ENCODE results near the gene YJU2. TPM values are rescaled to one million over a fixed set of nuclear protein-coding genes. Genes with fewer than 3 reads are reported as not detected.

The YJU2 gene
- total and polyA plus RNA-seq, 2 of the 13 experiments (the other 11 are each of a cell fraction or from before 2014, with no cell fraction given), result 9.3 to 17.9 TPM

DNA sequence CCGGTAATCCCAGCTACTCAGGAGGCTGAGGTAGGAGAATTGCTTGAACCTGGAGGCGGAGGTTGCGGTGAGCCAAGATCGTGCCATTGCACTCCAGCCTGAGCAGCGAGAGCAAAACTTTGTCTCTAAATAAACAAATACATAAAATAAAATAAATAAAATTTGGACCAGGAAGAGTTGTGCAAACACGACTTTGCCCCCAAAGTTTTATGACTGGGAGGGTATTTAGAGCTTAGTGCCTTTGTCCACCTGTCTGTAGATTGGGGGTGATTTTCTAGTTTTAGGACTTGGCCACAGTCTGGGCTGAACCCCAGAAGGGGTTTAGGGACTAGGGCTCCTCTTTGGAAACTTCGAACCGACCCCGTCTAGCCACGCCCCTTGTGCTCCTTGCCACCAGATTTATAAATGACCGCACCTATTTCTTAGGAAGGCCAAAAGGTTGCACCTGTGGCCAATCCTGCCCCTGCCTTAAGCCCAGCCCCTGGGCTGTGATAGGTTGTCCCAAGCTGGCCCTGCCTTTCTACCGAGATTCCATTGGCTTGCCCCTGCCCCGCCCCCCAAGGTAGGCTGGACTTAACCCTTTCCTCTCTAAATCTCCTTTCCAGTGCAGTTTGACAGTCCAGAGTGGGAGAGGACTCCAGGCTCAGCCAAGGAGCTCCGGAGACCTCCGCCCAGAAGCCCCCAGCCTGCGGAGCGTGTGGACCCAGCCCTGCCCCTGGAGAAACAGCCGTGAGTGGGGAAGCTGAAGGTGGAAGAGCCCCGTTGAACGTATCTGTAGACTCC, 37.5 kb downstream of the YJU2 start (continued):
- TF ChIP-seq REL (CRISPR knock-in tag; conservative IDR thresholded peaks at IDR 0.05) (no peak), ZNF550 (CRISPR knock-in tag; IDR thresholded peaks at IDR 0.05; ENCODE audit: borderline replicate concordance) (no peak), ZNF788 (CRISPR knock-in tag; IDR thresholded peaks at IDR 0.05; ENCODE audit: borderline replicate concordance) (peak; percentile 19; the same call in 1 of the 2 replicates), SP2 (CRISPR knock-in tag; IDR thresholded peaks at IDR 0.05) (peak; percentile 83), ATF7-NPFF (CRISPR knock-in tag; IDR thresholded peaks at IDR 0.05; ENCODE audit: low read depth) (no peak), ZEB1 (IDR thresholded peaks at IDR 0.05; ENCODE audit: insufficient replicate concordance, low read depth) (peak; percentile 45), FIP1L1 (IDR thresholded peaks at IDR 0.05; ENCODE audit: borderline replicate concordance, insufficient read depth, low read depth, low read length) (no peak), PHF20 (CRISPR knock-in tag; IDR thresholded peaks at IDR 0.05) (no peak), BRF2 (CRISPR knock-in tag; IDR thresholded peaks at IDR 0.05) (no peak), ERF (CRISPR knock-in tag; IDR thresholded peaks at IDR 0.05) (no peak), GATAD2A (CRISPR knock-in tag; IDR thresholded peaks at IDR 0.05) (0 out of 2 replicates have a peak, but pooled peaks have one; percentile 13), ZNF337 (CRISPR knock-in tag; IDR thresholded peaks at IDR 0.05; ENCODE audit: borderline replicate concordance, low read depth) (no peak), RCOR2 (CRISPR knock-in tag; IDR thresholded peaks at IDR 0.05) (0 out of 2 replicates have a peak, but pooled peaks have one; percentile 13), TAF1 (CRISPR knock-in tag; IDR thresholded peaks at IDR 0.05) (no peak; the same call in 1 of the 2 replicates), ZNF616 (CRISPR knock-in tag; IDR thresholded peaks at IDR 0.05; ENCODE audit: low read depth) (0 out of 2 replicates have a peak, but pooled peaks have one; percentile 31), RFX5 (IDR thresholded peaks at IDR 0.05; ENCODE audit: low read depth, low read length) (peak; percentile 49), ZMYM2 (CRISPR knock-in tag; IDR thresholded peaks at IDR 0.05) (no peak)
- TF ChIP-seq, protein P1, sequence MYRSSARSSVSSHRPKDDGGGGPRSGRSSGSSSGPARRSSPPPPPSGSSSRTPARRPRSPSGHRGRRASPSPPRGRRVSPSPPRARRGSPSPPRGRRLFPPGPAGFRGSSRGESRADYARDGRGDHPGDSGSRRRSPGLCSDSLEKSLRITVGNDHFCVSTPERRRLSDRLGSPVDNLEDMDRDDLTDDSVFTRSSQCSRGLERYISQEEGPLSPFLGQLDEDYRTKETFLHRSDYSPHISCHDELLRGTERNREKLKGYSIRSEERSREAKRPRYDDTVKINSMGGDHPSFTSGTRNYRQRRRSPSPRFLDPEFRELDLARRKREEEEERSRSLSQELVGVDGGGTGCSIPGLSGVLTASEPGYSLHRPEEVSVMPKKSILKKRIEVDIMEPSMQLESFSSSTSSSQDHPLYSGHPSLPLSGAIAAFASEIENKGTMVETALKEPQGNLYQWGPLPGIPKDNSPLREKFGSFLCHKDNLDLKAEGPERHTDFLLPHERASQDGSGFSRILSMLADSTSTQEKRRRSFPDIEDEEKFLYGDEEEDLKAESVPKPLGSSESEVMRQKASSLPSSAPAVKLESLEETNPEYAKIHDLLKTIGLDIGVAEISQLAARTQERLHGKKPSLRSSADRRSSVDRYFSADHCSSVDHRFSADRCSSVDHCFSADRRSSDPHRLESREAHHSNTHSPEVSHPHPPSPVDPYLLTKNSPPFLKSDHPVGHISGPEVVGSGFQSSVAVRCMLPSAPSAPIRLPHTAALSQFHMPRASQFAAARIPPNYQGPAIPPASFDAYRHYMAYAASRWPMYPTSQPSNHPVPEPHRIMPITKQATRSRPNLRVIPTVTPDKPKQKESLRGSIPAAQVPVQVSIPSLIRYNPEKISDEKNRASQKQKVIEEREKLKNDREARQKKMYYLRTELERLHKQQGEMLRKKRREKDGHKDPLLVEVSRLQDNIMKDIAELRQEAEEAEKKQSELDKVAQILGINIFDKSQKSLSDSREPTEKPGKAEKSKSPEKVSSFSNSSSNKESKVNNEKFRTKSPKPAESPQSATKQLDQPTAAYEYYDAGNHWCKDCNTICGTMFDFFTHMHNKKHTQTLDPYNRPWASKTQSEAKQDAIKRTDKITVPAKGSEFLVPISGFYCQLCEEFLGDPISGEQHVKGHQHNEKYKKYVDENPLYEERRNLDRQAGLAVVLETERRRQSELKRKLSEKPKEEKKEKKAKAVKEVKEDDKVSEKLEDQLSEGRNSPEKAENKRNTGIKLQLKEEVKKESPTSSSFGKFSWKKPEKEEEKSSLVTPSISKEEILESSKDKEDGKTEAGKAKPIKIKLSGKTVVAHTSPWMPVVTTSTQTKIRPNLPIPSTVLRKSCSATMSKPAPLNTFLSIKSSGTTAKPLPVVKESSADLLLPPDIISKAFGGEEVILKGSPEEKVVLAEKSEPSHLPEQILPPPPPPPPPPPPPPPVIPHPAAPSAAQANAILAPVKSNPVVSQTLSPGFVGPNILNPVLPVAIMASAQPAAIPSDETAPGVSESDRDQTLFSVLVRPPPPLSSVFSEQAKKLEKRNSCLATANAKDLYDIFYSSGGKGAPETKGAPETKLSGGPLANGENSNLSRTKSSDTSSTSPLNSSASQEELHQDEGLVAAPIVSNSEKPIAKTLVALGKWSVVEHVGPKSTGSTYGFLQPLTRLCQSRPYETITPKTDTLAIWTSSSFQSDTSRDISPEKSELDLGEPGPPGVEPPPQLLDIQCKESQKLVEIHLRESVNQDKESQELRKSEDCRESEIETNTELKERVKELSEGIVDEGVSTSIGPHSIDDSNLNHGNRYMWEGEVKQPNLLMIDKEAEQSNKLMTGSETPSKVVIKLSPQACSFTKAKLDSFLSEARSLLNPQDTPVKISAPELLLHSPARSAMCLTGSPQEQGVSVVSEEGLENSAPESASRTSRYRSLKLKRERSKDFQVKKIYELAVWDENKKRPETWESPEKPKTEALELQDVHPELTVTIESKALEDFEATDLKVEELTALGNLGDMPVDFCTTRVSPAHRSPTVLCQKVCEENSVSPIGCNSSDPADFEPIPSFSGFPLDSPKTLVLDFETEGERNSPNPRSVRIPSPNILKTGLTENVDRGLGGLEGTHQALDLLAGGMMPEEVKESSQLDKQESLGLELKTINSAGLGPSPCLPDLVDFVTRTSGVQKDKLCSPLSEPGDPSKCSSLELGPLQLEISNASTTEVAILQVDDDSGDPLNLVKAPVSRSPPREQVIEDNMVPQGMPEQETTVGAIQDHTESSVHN (CRISPR knock-in tag; IDR thresholded peaks at IDR 0.05), result no peak
- TF ChIP-seq, protein P2, sequence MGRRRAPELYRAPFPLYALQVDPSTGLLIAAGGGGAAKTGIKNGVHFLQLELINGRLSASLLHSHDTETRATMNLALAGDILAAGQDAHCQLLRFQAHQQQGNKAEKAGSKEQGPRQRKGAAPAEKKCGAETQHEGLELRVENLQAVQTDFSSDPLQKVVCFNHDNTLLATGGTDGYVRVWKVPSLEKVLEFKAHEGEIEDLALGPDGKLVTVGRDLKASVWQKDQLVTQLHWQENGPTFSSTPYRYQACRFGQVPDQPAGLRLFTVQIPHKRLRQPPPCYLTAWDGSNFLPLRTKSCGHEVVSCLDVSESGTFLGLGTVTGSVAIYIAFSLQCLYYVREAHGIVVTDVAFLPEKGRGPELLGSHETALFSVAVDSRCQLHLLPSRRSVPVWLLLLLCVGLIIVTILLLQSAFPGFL (CRISPR knock-in tag; IDR thresholded peaks at IDR 0.05), result no peak
